Activated T-helper 2 cell treated with anti-CD3 and anti-CD28 coated beads, Interferon-gamma antibody, Interleukin-2, Interleukin-4, amounts not matched to agents 10 μg/mL and 5 μg/mL and 100 μg/mL, durations not matched to agents 14 hours and 24 hours and 36 hours (primary cell): ENCODE measurements around the gene SLC9A9. TPM values are rescaled to one million over a fixed set of nuclear protein-coding genes. Genes with fewer than 3 reads are reported as not detected.

Experiments used
- DNase-seq: peaks from one replicate; pipeline ENCODE4 v3.0.0; 2021; ENCODE audit warnings: low spot score
- H3K27ac Mint-ChIP-seq: one replicate; pipeline ENCODE4 v1.8.0; 2021; ENCODE audit warnings: mixed read lengths
- H3K27me3 Mint-ChIP-seq: one replicate; pipeline ENCODE4 v1.8.0; 2021; ENCODE audit warnings: low read depth, mixed read lengths
- H3K36me3 Mint-ChIP-seq: one replicate; pipeline ENCODE4 v1.8.0; 2021; ENCODE audit warnings: low read depth, mixed read lengths
- H3K4me1 Mint-ChIP-seq: one replicate; pipeline ENCODE4 v1.8.0; 2021; ENCODE audit warnings: low read depth, mixed read lengths
- H3K4me3 Mint-ChIP-seq: one replicate; pipeline ENCODE4 v1.8.0; 2021; ENCODE audit warnings: low read depth, mild to moderate bottlenecking, moderate library complexity, mixed read lengths
- H3K9me3 Mint-ChIP-seq: one replicate; pipeline ENCODE4 v1.8.0; 2021; ENCODE audit warnings: mixed read lengths
- intact Hi-C: fragments of 100-400 bp; cut with micrococcal nuclease; formaldehyde crosslinking; loops from one replicate; pipeline ENCODE4 v1.15.1; 2023
- total RNA-seq: library from RNA; stranded (reverse); gene quantifications from 2 replicates; pipeline ENCODE4 v1.2.3, GENCODE V29; 2022

The SLC9A9 gene
- total RNA-seq, 1 donor from 2014 or later = 1.6 TPM

DNA sequence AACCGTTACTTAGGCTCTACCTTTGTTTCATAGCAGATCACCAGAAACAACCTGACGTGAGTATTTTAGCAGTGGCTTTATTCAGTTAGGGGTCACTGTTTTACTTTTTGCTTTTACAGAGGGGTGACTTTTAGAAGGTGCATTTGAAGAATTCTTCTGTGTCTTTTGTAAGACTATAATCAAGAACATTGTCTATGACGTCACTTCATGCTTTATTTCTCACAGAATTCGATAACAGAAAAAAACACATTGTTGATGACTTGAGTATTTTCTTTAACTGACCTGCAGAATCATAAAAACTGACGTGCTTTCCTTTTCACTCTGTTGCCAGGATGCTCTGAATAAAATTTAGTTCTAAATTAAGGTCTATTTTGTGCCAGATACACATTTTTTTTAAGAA lies 244.5 kb downstream of the SLC9A9 start:
- Mint-ChIP-seq H3K27me3 (peaks cover 6% of the 10 kb centered on the region), H3K4me3 (no peak overlapping the region), H3K9me3 (no peaks in the 10 kb centered on the region), H3K27ac (no peak overlapping the region), H3K4me1 (no peaks in the 10 kb centered on the region), H3K36me3 (no peaks in the 10 kb centered on the region)
- intact Hi-C loops = no loop called here
- no peak for DNase-seq

DNA sequence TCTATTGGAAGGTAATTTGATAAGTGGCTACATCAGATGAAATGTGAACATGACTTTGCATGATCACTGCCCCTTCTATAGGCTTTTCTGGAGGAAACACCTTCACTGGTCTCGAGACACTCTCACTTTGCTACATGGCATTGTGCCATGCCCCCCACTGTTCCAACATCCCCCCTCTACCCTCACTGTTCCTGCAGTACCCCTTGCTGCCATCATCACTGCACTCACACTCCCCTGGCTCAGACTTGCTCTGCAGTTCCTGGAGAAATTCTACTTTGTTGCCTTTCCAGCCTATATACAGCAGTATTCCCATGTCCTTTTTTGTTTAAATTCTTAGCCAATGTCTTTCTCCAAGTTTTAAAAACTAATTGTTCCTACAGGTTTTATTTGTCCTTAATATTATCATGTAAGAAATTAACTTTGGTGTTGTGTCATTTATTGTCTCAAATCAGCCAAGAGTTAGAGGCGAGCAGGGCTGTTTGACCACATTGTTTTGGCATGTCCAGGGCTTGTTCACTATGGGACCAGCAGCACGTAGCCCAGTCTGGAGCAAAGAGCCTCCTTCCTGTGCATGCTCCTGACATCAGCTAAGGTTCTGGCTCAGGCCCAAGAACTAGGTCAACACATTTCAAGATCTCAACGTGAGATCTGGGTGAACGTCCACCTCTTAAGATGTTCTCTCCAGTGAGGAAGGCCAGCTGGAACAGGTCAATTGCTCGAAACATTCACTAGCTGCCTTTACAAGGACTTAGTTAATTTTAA lies 246.4 kb downstream of the SLC9A9 start:
- H3K9me3 Mint-ChIP-seq = no peaks in the 10 kb centered on the region
- no peak overlapping the region for H3K4me3 Mint-ChIP-seq
- H3K27ac Mint-ChIP-seq = no peak overlapping the region
- H3K36me3 Mint-ChIP-seq = no peaks in the 10 kb centered on the region
- no peak for DNase-seq
- H3K4me1 Mint-ChIP-seq = no peaks in the 10 kb centered on the region
- peaks cover 4% of the 10 kb centered on the region for H3K27me3 Mint-ChIP-seq
- intact Hi-C loops = no loop called here

DNA sequence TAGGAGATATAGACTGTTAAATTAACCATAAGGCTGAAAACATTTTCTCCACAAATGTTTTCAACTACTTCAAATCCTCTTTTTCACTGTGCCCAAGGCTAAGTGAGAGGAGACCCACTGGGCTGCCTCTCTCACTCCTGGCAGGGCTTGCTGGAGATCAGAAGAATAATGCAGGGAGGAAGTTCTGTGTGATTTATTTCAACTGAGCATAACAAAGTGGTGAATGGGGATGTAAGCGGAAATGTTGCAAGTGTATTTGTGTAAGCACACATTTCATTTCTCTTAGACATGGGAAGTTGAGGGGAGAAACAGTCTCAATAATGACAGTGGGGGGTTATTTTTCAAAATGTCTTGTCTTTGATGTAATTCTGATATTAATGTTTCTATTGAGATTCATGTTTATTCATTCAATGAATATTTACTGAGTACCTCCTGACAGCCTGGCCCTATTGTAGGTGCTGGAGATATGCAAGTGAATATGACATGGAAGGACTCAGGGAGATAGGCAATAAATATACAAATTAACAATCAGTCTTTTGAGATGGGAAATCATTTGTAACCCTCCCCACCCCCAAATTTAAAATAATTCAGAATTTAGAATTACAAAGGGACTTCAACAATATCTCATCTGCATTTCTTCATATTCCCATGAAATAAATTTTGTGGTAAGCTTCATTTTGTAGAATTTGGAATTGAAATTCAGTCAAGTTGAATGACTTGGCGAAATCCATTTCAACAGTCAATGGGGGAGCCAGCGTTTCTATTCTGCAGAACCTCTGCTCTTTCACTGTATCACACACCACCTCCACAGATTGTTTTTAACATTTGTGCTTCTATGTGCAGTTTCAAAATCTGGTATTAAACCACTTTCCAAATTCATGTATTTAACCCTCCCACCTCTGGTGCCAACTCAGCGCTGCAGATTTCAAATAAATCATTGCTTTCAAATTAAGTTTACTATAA lies 247.2 kb downstream of the SLC9A9 start:
- H3K27me3 Mint-ChIP-seq = no peaks in the 10 kb centered on the region
- H3K27ac Mint-ChIP-seq = no peak overlapping the region
- H3K36me3 Mint-ChIP-seq = no peaks in the 10 kb centered on the region
- no peaks in the 10 kb centered on the region for H3K4me1 Mint-ChIP-seq
- H3K9me3 Mint-ChIP-seq = no peaks in the 10 kb centered on the region
- intact Hi-C loops = no loop called here
- no peak overlapping the region for H3K4me3 Mint-ChIP-seq
- DNase-seq = no peak

DNA sequence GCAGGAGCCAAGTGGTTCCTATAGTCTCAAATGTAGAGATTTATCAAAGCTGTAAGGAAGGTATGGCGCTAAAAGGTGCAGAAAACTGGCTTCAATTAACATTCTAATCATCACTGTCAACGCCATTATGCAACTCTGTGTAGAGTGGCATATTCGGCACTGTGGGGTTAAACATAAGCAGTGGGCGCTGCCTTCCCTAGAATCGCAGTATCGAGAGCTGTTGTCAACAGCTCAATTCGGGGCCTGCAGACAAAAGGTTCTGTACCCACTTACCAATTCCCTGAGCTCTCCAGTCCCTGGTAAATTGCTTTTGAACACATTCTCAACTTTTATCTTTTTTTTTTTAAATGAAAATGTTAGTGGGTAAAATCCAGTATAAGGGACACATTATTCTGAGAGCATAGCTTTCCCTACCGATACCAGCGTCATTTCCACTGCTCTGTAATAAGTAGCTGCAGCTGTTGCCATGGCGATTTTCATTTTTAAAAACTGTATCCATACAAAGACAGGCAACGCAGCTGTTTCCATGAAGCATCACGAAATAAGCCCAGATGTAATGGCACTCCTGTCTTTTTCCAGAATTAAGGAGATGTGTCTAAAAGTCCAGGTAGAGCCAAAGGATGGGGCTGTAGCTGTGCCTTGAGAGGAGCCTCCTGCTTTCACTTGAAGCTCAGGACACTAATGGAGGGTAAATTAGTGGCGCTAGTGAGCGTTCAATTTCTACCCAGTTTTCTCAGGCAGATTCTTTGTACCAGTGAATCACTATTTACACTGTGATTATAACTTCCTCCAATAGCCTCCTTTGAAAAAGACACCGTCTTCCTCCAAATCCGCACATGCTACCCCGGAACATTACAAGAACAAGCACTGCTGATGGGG lies 250.3 kb downstream of the SLC9A9 start:
- no peaks in the 10 kb centered on the region for H3K4me1 Mint-ChIP-seq
- intact Hi-C loops = no loop called here
- no peaks in the 10 kb centered on the region for H3K27me3 Mint-ChIP-seq
- no peak overlapping the region for H3K4me3 Mint-ChIP-seq
- no peaks in the 10 kb centered on the region for H3K36me3 Mint-ChIP-seq
- no peak for DNase-seq
- H3K9me3 Mint-ChIP-seq = no peaks in the 10 kb centered on the region
- no peak overlapping the region for H3K27ac Mint-ChIP-seq

DNA sequence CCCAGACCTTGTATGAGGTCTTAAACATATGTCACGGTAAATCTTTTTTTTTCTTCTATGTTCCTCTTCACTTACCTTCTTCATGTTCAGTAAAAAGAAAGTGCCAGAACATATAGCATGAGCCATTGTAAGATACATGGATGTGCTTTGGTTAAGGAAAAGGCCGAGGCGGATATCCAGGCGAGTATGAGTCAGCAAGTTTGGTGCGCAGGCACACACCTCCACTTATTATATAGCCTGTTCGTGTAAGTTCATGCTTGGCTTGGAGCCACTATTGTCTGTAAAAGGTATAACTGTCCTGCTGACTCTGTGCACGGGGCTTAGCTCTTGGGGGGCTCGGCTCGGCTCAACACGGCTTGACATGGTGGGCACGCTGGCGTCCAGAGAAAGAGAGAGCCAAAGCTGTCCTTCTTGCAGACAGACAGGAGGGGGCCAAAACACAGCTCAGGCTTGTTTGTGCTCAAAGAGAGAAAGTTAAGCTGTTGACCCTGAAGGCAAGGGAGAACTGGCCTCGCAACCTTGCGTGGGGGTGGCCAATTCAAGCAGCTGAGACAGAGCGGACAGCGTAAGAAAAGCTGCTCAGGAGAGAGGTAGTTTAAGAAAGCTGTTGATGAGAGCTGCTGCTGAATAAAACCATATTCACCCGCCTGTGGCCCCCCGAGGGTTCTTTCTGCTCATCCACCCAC lies 251.2 kb downstream of the SLC9A9 start:
- H3K4me3 Mint-ChIP-seq = no peak overlapping the region
- no peaks in the 10 kb centered on the region for H3K4me1 Mint-ChIP-seq
- no peak for DNase-seq
- intact Hi-C loops = no loop called here
- no peaks in the 10 kb centered on the region for H3K27me3 Mint-ChIP-seq
- no peaks in the 10 kb centered on the region for H3K9me3 Mint-ChIP-seq
- H3K27ac Mint-ChIP-seq = no peak overlapping the region
- no peaks in the 10 kb centered on the region for H3K36me3 Mint-ChIP-seq

DNA sequence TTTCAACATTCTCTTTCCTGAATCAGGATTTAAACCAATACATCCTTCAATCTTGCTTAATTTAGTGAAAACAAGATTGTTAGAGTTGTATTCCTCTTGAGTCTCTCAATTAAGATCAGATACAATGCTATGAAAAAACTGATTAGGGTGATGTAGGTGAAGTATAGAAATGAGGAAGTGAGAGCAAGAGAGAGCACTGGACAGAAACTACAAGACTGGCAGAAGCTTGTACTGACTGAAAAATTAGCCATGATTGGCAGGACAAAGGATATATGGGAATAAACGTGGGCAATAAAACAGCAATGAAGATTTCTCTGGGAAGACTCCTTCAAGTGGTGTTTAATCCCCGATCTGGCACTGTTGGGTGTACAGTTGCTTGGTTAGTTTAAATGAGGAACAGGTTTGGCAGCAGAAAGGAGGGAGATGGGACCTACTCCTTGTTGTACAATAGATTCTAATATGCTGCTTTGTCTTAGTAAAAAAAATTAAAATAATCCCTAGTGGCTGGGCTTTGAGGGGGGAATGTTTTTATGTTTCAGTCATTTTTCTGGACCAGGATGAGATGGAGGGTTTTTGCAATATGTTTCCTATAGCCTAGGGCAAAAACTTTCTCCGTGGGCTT lies 252.7 kb downstream of the SLC9A9 start:
- Mint-ChIP-seq H3K4me1 (no peaks in the 10 kb centered on the region), H3K27me3 (no peaks in the 10 kb centered on the region), H3K9me3 (no peaks in the 10 kb centered on the region), H3K4me3 (no peak overlapping the region), H3K27ac (no peak overlapping the region), H3K36me3 (no peaks in the 10 kb centered on the region)
- intact Hi-C loops = no loop called here
- DNase-seq = no peak

DNA sequence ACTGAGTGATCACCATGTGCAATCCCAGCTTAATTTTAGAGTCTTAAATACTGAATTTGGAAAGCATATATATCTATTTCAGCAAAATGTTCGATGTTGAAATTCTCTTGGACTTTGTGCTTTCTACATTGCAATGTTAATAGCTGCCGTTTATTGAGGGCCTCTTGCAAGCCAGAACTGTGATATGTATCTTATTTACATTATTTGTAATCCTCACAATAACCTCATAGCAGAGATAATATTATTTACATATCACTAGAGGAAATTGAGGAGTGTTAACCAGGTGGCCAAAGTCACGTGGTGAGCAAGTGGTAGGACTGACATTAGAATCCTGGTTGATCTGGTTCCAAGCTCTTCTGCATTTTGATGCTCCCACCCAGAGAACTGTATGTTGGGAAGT lies 254.1 kb downstream of the SLC9A9 start:
- intact Hi-C loops = no loop called here
- no peaks in the 10 kb centered on the region for H3K27me3 Mint-ChIP-seq
- DNase-seq = no peak
- no peaks in the 10 kb centered on the region for H3K4me1 Mint-ChIP-seq
- no peak overlapping the region for H3K4me3 Mint-ChIP-seq
- H3K36me3 Mint-ChIP-seq = no peaks in the 10 kb centered on the region
- H3K9me3 Mint-ChIP-seq = no peaks in the 10 kb centered on the region
- H3K27ac Mint-ChIP-seq = no peak overlapping the region

DNA sequence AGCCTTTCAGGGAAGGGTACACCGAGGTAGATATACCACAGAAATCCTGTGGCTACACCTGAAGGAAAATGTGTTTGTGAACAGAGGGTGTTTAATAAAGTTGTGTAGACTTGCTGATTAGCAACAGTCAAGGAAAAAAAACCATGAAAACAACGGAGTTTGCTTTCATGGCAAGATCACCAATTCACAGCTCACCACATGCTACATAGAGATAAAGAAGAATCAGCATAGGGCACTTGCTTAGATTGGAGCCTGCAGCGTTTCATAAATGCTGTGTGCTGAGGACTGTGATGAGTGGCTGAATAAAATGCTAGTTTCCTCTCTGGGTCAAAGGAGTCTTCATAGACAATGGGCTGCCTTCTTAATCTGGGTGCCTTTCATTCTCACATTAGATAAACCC lies 257.6 kb downstream of the SLC9A9 start:
- DNase-seq = no peak
- H3K4me1 Mint-ChIP-seq = peaks cover 8% of the 10 kb centered on the region
- no peak overlapping the region for H3K4me3 Mint-ChIP-seq
- no peaks in the 10 kb centered on the region for H3K27me3 Mint-ChIP-seq
- H3K36me3 Mint-ChIP-seq = no peaks in the 10 kb centered on the region
- intact Hi-C loops = no loop called here
- no peak overlapping the region for H3K27ac Mint-ChIP-seq
- no peaks in the 10 kb centered on the region for H3K9me3 Mint-ChIP-seq

DNA sequence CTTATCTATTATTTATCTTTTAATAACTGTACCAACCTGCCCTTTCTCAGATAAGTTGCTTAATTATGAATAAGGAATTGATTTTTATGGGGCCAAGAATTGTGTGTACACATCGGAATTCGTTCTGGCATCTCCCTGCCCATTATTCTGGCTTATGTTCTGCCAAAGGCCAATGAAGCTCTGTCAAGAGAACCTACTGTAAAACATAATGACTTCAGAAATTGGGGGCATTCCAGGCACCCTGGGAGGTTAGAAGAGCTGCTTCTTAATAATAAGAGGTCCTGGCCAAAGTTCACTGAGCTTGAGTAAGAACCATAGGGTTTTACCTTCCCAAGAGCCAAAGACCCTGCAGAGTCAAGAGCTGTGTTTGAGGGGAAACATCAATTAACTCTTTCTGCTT lies 261.7 kb downstream of the SLC9A9 start:
- H3K27me3 Mint-ChIP-seq = no peaks in the 10 kb centered on the region
- H3K4me3 Mint-ChIP-seq = no peak overlapping the region
- H3K4me1 Mint-ChIP-seq = peaks cover 16% of the 10 kb centered on the region
- intact Hi-C loops = loop anchor here (1.0 to 5.0 kb wide), 2 partner anchors 50 to 144 kb away; no protein-coding TSS in a partner anchor
- no peaks in the 10 kb centered on the region for H3K9me3 Mint-ChIP-seq
- no peak for DNase-seq
- no peaks in the 10 kb centered on the region for H3K36me3 Mint-ChIP-seq
- no peak overlapping the region for H3K27ac Mint-ChIP-seq

DNA sequence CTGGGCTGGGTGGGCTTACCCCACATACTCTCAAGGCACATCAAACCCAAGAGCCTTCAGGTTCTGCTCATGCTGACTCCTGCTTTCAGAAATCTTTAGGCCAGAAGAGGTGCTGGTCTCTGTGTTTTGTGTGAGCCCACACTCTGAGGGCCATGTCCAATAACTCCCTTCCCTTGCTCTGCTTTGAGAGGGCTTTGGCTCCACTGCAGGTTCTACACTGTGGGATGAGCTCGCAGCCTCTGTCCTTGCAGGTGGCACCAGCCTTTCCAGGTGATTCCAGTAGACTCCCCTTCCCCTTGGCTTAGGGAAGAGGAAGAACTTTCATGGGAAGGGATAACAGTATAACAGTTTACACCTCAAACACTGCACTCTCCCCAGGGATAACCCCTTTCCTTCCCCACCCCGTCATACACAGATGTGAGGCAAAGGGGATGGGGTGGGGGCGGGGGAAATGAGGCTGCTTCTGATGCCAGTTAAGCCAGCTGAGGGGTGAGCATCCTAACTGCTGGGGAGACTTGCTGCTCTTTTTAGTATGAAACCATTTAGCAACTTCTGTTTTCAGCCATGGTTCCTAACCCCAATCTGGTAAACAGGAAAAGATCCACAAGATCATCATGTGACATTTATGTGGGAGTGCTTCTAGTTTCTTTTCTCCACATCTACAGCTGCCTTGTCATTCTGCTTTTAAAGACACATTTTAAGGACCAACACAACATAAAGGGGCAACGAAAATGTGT lies 262.4 kb downstream of the SLC9A9 start:
- DNase-seq = no peak
- H3K4me1 Mint-ChIP-seq = peaks cover 19% of the 10 kb centered on the region
- no peak overlapping the region for H3K4me3 Mint-ChIP-seq
- no peaks in the 10 kb centered on the region for H3K36me3 Mint-ChIP-seq
- no peaks in the 10 kb centered on the region for H3K9me3 Mint-ChIP-seq
- H3K27ac Mint-ChIP-seq = no peak overlapping the region
- H3K27me3 Mint-ChIP-seq = no peaks in the 10 kb centered on the region
- intact Hi-C loops = loop anchor here (1.0 to 5.0 kb wide), 2 partner anchors 50 to 144 kb away; no protein-coding TSS in a partner anchor

DNA sequence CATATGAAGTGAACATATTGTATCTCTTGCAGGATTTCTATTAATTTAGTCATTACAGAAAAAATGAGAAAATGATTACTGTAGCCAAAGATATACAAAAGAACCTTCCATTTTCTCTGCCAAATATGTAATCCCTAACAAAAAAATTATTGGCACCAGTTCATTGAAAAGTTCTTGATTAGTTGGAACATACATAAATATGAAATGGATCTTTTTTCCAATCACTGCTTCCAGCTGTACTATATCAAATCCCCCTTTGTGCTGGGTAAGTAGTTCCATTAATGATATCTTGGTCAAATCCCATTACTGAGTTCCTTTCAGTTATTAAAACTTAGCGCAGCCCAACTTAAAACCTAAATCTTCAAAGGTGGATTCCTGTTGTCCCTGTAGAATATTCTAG lies 263.8 kb downstream of the SLC9A9 start:
- intact Hi-C loops = no loop called here
- H3K27ac Mint-ChIP-seq = no peak overlapping the region
- H3K4me1 Mint-ChIP-seq = peaks cover 19% of the 10 kb centered on the region
- H3K4me3 Mint-ChIP-seq = no peak overlapping the region
- H3K9me3 Mint-ChIP-seq = no peaks in the 10 kb centered on the region
- no peak for DNase-seq
- H3K27me3 Mint-ChIP-seq = no peaks in the 10 kb centered on the region
- no peaks in the 10 kb centered on the region for H3K36me3 Mint-ChIP-seq
